SK-N-SH treated with all-trans-retinoic acid at 6 μM for 48 hours (cell line): ENCODE data around the gene ATOH8.

Source experiments
- ATAC-seq: fragments of 200-7000 bp; cut with Tn5 transposase; 3 replicates; pipeline ENCODE4 v1.9.1; 2020; ENCODE audit warnings: mild to moderate bottlenecking, moderate library complexity
- ARNTL ChIP-seq: fragments of 450-650 bp; formaldehyde crosslinking; IDR thresholded peaks from 2 replicates; pipeline ENCODE4 v1.5.0; 2020; ENCODE audit warnings: low read depth, mild to moderate bottlenecking, moderate library complexity, borderline replicate concordance
- BACH2 ChIP-seq: fragments of 250-450 bp; sonication (Bioruptor Pico); IDR thresholded peaks from 2 replicates; pipeline ENCODE4 v1.9.0; 2021; ENCODE audit warnings: mild to moderate bottlenecking, borderline replicate concordance
- CREB5 ChIP-seq: fragments of 250-450 bp; sonication (Bioruptor Pico); IDR thresholded peaks from 2 replicates; pipeline ENCODE4 v1.5.1; 2020; ENCODE audit warnings: low read depth, mild to moderate bottlenecking, moderate library complexity
- CSDC2 ChIP-seq: fragments of 250-450 bp; sonication (Bioruptor Pico); IDR thresholded peaks from 2 replicates; pipeline ENCODE4 v1.5.0; 2020; ENCODE audit warnings: mild to moderate bottlenecking, moderate library complexity
- CSRNP3 ChIP-seq: fragments of 250-450 bp; sonication (Bioruptor Pico); IDR thresholded peaks from 2 replicates; pipeline ENCODE4 v1.5.1; 2021; ENCODE audit warnings: mild to moderate bottlenecking, moderate library complexity
- ESRRG ChIP-seq: fragments of 250-450 bp; sonication (Bioruptor Pico); IDR thresholded peaks from 2 replicates; pipeline ENCODE4 v1.6.1; 2021; ENCODE audit warnings: mild to moderate bottlenecking
- GLIS3 ChIP-seq: fragments of 250-450 bp; sonication (Bioruptor Pico); IDR thresholded peaks from 2 replicates; pipeline ENCODE4 v1.5.0; 2020; ENCODE audit warnings: mild to moderate bottlenecking, moderate library complexity
- ISL1 ChIP-seq: fragments of 250-450 bp; sonication (Bioruptor Pico); IDR thresholded peaks from 2 replicates; pipeline ENCODE4 v2.1.2; 2022; ENCODE audit warnings: mild to moderate bottlenecking, moderate library complexity
- OSR1 ChIP-seq: fragments of 250-450 bp; sonication (Bioruptor Pico); IDR thresholded peaks from 2 replicates; pipeline ENCODE4 v1.8.0; 2022; ENCODE audit warnings: moderate library complexity, mild to moderate bottlenecking, inconsistent platforms
- PATZ1 ChIP-seq: fragments of 250-450 bp; sonication (Bioruptor Pico); IDR thresholded peaks from 2 replicates; pipeline ENCODE4 v1.8.0; 2020; ENCODE audit warnings: mild to moderate bottlenecking, moderate library complexity, borderline replicate concordance
- POU6F1 ChIP-seq: fragments of 250-450 bp; sonication (Bioruptor Pico); IDR thresholded peaks from 2 replicates; pipeline ENCODE4 v1.8.0; 2021; ENCODE audit warnings: low read depth, mild to moderate bottlenecking, moderate library complexity, borderline replicate concordance
- PPARA ChIP-seq: fragments of 250-450 bp; sonication (Bioruptor Pico); IDR thresholded peaks from 2 replicates; pipeline ENCODE4 v1.5.0; 2020; ENCODE audit warnings: mild to moderate bottlenecking, borderline replicate concordance
- RARB ChIP-seq: fragments of 250-450 bp; sonication (Bioruptor Pico); IDR thresholded peaks from 2 replicates; pipeline ENCODE4 v1.8.0; 2021; ENCODE audit warnings: mild to moderate bottlenecking, moderate library complexity
- SNAI2 ChIP-seq: fragments of 250-450 bp; sonication (Bioruptor Pico); IDR thresholded peaks from 2 replicates; pipeline ENCODE4 v1.5.0; 2020; ENCODE audit warnings: mild to moderate bottlenecking, moderate library complexity
- TCF4 ChIP-seq: fragments of 250-450 bp; sonication (Bioruptor Pico); IDR thresholded peaks from 2 replicates; pipeline ENCODE4 v1.8.0; 2021; ENCODE audit warnings: mild to moderate bottlenecking, moderate library complexity, borderline replicate concordance
- TOX ChIP-seq: fragments of 250-450 bp; sonication (Bioruptor Pico); IDR thresholded peaks from 2 replicates; pipeline ENCODE4 v1.8.0; 2021; ENCODE audit warnings: mild to moderate bottlenecking, moderate library complexity, borderline replicate concordance
- TSHZ2 ChIP-seq: fragments of 250-450 bp; sonication (Bioruptor Pico); IDR thresholded peaks from 2 replicates; pipeline ENCODE4 v1.5.0; 2020; ENCODE audit warnings: mild to moderate bottlenecking, moderate library complexity
- ZC3H10 ChIP-seq: fragments of 250-450 bp; sonication (Bioruptor Pico); IDR thresholded peaks from 2 replicates; pipeline ENCODE4 v1.5.1; 2021; ENCODE audit warnings: mild to moderate bottlenecking, moderate library complexity
- ZFP3 ChIP-seq: fragments of 250-450 bp; sonication (Bioruptor Pico); IDR thresholded peaks from 2 replicates; pipeline ENCODE4 v1.5.0; 2020; ENCODE audit warnings: mild to moderate bottlenecking, moderate library complexity
- ZFP30 ChIP-seq: fragments of 450-650 bp; formaldehyde crosslinking; IDR thresholded peaks from 2 replicates; pipeline ENCODE4 v1.5.0; 2022; ENCODE audit warnings: mild to moderate bottlenecking, moderate library complexity
- ZNF565 ChIP-seq: fragments of 450-650 bp; formaldehyde crosslinking; conservative IDR thresholded peaks from 2 replicates; pipeline ENCODE4 v1.5.0; 2020; ENCODE audit warnings: low read depth, mild to moderate bottlenecking, moderate library complexity
- ZNF70 ChIP-seq: fragments of 450-650 bp; formaldehyde crosslinking; IDR thresholded peaks from 2 replicates; pipeline ENCODE4 v1.5.0; 2020; ENCODE audit warnings: mild to moderate bottlenecking, moderate library complexity
- ZNF8 ChIP-seq: fragments of 450-650 bp; formaldehyde crosslinking; IDR thresholded peaks from 2 replicates; pipeline ENCODE4 v1.5.0; 2020; ENCODE audit warnings: mild to moderate bottlenecking, moderate library complexity

The ATOH8 gene

GRCh38 chr2:85710687-85711577 lies 42.9 kb upstream of the ATOH8 start:
- TF ChIP-seq ARNTL (CRISPR knock-in tag) (no peak), SNAI2 (CRISPR knock-in tag) (no peak), TOX (CRISPR knock-in tag) (no peak), ZNF565 (CRISPR knock-in tag) (no peak), TSHZ2 (CRISPR knock-in tag) (no peak)
- no peak for ATAC-seq

- no peak for ATAC-seq
- TF ChIP-seq ZC3H10 (no peak), GLIS3 (CRISPR knock-in tag) (no peak), CREB5 (CRISPR knock-in tag) (no peak), ZNF565 (CRISPR knock-in tag) (no peak), SNAI2 (CRISPR knock-in tag) (no peak), TOX (CRISPR knock-in tag) (no peak), PPARA (CRISPR knock-in tag) (no peak), ESRRG (CRISPR knock-in tag) (no peak), BACH2 (no peak), PATZ1 (CRISPR knock-in tag) (no peak)
These were observed 42.2 kb upstream of the ATOH8 start for GRCh38 chr2:85711578-85712060.

GRCh38 chr2:85712336-85712735 lies 41.5 kb upstream of the ATOH8 start:
- TF ChIP-seq ZNF70 (CRISPR knock-in tag): no peak
- no peak for TF ChIP-seq TSHZ2 (CRISPR knock-in tag)
- no peak for TF ChIP-seq GLIS3 (CRISPR knock-in tag)
- TF ChIP-seq ZNF8 (CRISPR knock-in tag): no peak
- TF ChIP-seq PPARA (CRISPR knock-in tag): no peak
- TF ChIP-seq CSDC2 (CRISPR knock-in tag): no peak
- TF ChIP-seq ZFP3 (CRISPR knock-in tag): no peak
- TF ChIP-seq BACH2: no peak
- no peak for TF ChIP-seq CREB5 (CRISPR knock-in tag)
- TF ChIP-seq ISL1 (CRISPR knock-in tag): no peak
- no peak for TF ChIP-seq TCF4 (CRISPR knock-in tag)
- no peak for TF ChIP-seq RARB (CRISPR knock-in tag)
- TF ChIP-seq POU6F1 (CRISPR knock-in tag): no peak
- no peak for TF ChIP-seq ZFP30
- TF ChIP-seq ARNTL (CRISPR knock-in tag): no peak
- TF ChIP-seq TOX (CRISPR knock-in tag): no peak
- no peak for TF ChIP-seq OSR1 (CRISPR knock-in tag)
- no peak for TF ChIP-seq CSRNP3 (CRISPR knock-in tag)
- TF ChIP-seq ZC3H10: no peak
- TF ChIP-seq, all 23 proteins: peak for 0

More at GRCh38 chr2:85712336-85712735, 41.5 kb upstream of the ATOH8 start:
- ATAC-seq: no peak
